CD8-positive, alpha-beta memory T cell (primary cell): ENCODE results near the gene TP63. TPM values are rescaled to one million over a fixed set of nuclear protein-coding genes. Genes with fewer than 3 reads are reported as not detected.

Experiments used
- CTCF ChIA-PET: fragments of 350-600 bp; sonication (Branson Sonifier 250); formaldehyde crosslinking; loops from one replicate; lab custom pipeline; 2021; ENCODE audit warnings: antibody characterized with exemption; lab: Charles Lee
- POLR2A ChIA-PET: fragments of 350-600 bp; sonication (Branson Sonifier 250); formaldehyde crosslinking; loops from one replicate; lab custom pipeline; 2021; ENCODE audit warnings: antibody characterized with exemption; lab: Charles Lee
- DNase-seq, 5 donors: peaks; one replicate each; pipeline versions ENCODE4 v3.0.0 to v3.0.0-alpha.2; 2020 to 2022; ENCODE audit warnings: mixed read lengths in 1 of 5
- H3K27ac ChIP-seq: one replicate; pipeline ENCODE4 v1.7.0; 2013; ENCODE audit warnings: low read depth, mild to moderate bottlenecking, low read length, moderate library complexity
- H3K27me3 ChIP-seq: 2 replicates; pipeline ENCODE4 v1.7.0; 2013; ENCODE audit warnings: low read length, mild to moderate bottlenecking; ENCODE audit not compliant: insufficient read depth, poor library complexity, severe bottlenecking
- H3K36me3 ChIP-seq: 2 replicates; pipeline ENCODE4 v1.7.0; 2013; ENCODE audit warnings: mild to moderate bottlenecking, low read length, moderate library complexity; ENCODE audit not compliant: insufficient read depth
- H3K4me1 ChIP-seq: 2 replicates; pipeline ENCODE4 v1.7.0; 2013; ENCODE audit warnings: mild to moderate bottlenecking, low read length, moderate library complexity; ENCODE audit not compliant: insufficient read depth
- H3K4me3 ChIP-seq: 2 replicates; pipeline ENCODE4 v1.7.0; 2013; ENCODE audit warnings: mild to moderate bottlenecking, low read length
- H3K9me3 ChIP-seq: 2 replicates; pipeline ENCODE4 v1.7.0; 2013; ENCODE audit warnings: mild to moderate bottlenecking, low read length
- H3K27ac Mint-ChIP-seq, 8 donors: one replicate each; pipeline ENCODE4 v1.8.0; 2020 to 2021; ENCODE audit warnings: mixed read lengths in 8 of 8, mild to moderate bottlenecking in 6 of 8, inconsistent platforms in 3 of 8, moderate library complexity in 3 of 8
- H3K27me3 Mint-ChIP-seq, 2 donors: one replicate each; pipeline ENCODE4 v1.8.0; 2020 to 2021; ENCODE audit warnings: mixed read lengths in 2 of 2, mild to moderate bottlenecking in 1 of 2, moderate library complexity in 1 of 2
- H3K36me3 Mint-ChIP-seq, 3 donors: one replicate each; pipeline ENCODE4 v1.8.0; 2020 to 2021; ENCODE audit warnings: mixed read lengths in 3 of 3, inconsistent platforms in 1 of 3, mild to moderate bottlenecking in 1 of 3
- H3K4me1 Mint-ChIP-seq, 3 donors: one replicate each; pipeline ENCODE4 v1.8.0; 2020 to 2021; ENCODE audit warnings: mixed read lengths in 3 of 3, inconsistent platforms in 1 of 3, mild to moderate bottlenecking in 1 of 3
- H3K4me3 Mint-ChIP-seq, 7 donors: one replicate each; pipeline ENCODE4 v1.8.0; 2020 to 2021; ENCODE audit warnings: mixed read lengths in 7 of 7, mild to moderate bottlenecking in 6 of 7, moderate library complexity in 4 of 7, inconsistent platforms in 2 of 7
- H3K9me3 Mint-ChIP-seq, 5 donors: one replicate each; pipeline ENCODE4 v1.8.0; 2020 to 2022; ENCODE audit warnings: mixed read lengths in 5 of 5, mild to moderate bottlenecking in 3 of 5, moderate library complexity in 2 of 5, inconsistent platforms in 1 of 5
- polyA plus RNA-seq: library from polyadenylated mRNA; unstranded; fragments of 300-500 nt; fragmentation: Illumina TruSeq; gene quantifications from one replicate; pipeline ENCODE4 v1.2.3, GENCODE V29; 2021
- total RNA-seq, 2 experiments: library from RNA; stranded (reverse); gene quantifications; one replicate each; pipeline ENCODE4 v1.2.3, GENCODE V29; 2021

The TP63 gene
- total and polyA plus RNA-seq, 3 experiments from 2014 or later, result 0.13 to 0.82 (median 0.31) TPM

- Histone ChIP-seq H3K27ac (no peak overlapping the region), H3K4me3 (no peak overlapping the region), H3K9me3 (no peaks in the 10 kb centered on the region), H3K4me1 (no peaks in the 10 kb centered on the region), H3K36me3 (no peaks in the 10 kb centered on the region), H3K27me3 (no peaks in the 10 kb centered on the region)
- no peaks in the 10 kb centered on the region for H3K36me3 Mint-ChIP-seq
- CTCF ChIA-PET, result no interaction called here
- no peak overlapping the region for H3K27ac Mint-ChIP-seq
- H3K9me3 Mint-ChIP-seq, result no peaks in the 10 kb centered on the region
- POLR2A ChIA-PET, result no interaction called here
- H3K4me1 Mint-ChIP-seq, result no peaks in the 10 kb centered on the region
- H3K27me3 Mint-ChIP-seq, result no peaks in the 10 kb centered on the region
- DNase-seq, result no peak
- H3K4me3 Mint-ChIP-seq, result no peak overlapping the region
Measured at GRCh38 chr3:189927975-189928895, 297.0 kb downstream of the TP63 start.

- Histone ChIP-seq H3K36me3 (no peaks in the 10 kb centered on the region), H3K4me1 (no peaks in the 10 kb centered on the region), H3K27ac (no peak overlapping the region), H3K27me3 (no peaks in the 10 kb centered on the region), H3K9me3 (no peaks in the 10 kb centered on the region), H3K4me3 (no peak overlapping the region)
- ChIA-PET CTCF (no interaction called here), POLR2A (no interaction called here)
- Mint-ChIP-seq H3K27me3 (peaks cover 0 to 8% of the 10 kb centered on the region in 2 donors), H3K27ac (peak overlapping the region in 1 of 8 donors; percentile 40), H3K9me3 (peaks cover 0 to 2% (median 0%) of the 10 kb centered on the region in 5 donors), H3K4me1 (no peaks in the 10 kb centered on the region), H3K4me3 (no peak overlapping the region), H3K36me3 (no peaks in the 10 kb centered on the region)
- DNase-seq, result no peak
Measured at GRCh38 chr3:189936201-189936945, 305.2 kb downstream of the TP63 start.

GRCh38 chr3:189937302-189938127, 306.3 kb downstream of the TP63 start:
- Histone ChIP-seq H3K4me3 (no peak overlapping the region), H3K27ac (no peak overlapping the region), H3K9me3 (no peaks in the 10 kb centered on the region), H3K27me3 (no peaks in the 10 kb centered on the region), H3K4me1 (no peaks in the 10 kb centered on the region), H3K36me3 (no peaks in the 10 kb centered on the region)
- H3K4me1 Mint-ChIP-seq, result no peaks in the 10 kb centered on the region
- H3K27ac Mint-ChIP-seq, result no peak overlapping the region
- CTCF ChIA-PET, result no interaction called here
- H3K27me3 Mint-ChIP-seq, result peaks cover 0 to 8% of the 10 kb centered on the region in 2 donors
- POLR2A ChIA-PET, result no interaction called here
- peaks cover 0 to 2% (median 0%) of the 10 kb centered on the region in 5 donors for H3K9me3 Mint-ChIP-seq
- H3K4me3 Mint-ChIP-seq, result no peak overlapping the region
- no peak for DNase-seq
- no peaks in the 10 kb centered on the region for H3K36me3 Mint-ChIP-seq

- Mint-ChIP-seq H3K27ac (no peak overlapping the region), H3K36me3 (no peaks in the 10 kb centered on the region), H3K9me3 (peaks cover 0 to 2% (median 0%) of the 10 kb centered on the region in 5 donors), H3K27me3 (no peaks in the 10 kb centered on the region), H3K4me1 (no peaks in the 10 kb centered on the region), H3K4me3 (no peak overlapping the region)
- POLR2A ChIA-PET, result no interaction called here
- Histone ChIP-seq H3K27ac (no peak overlapping the region), H3K4me1 (no peaks in the 10 kb centered on the region), H3K36me3 (no peaks in the 10 kb centered on the region), H3K9me3 (no peaks in the 10 kb centered on the region), H3K4me3 (no peak overlapping the region), H3K27me3 (no peaks in the 10 kb centered on the region)
- CTCF ChIA-PET, result no interaction called here
- DNase-seq, result no peak
Measured at GRCh38 chr3:189941125-189941524, 309.9 kb downstream of the TP63 start.

- Histone ChIP-seq H3K9me3 (no peaks in the 10 kb centered on the region), H3K36me3 (no peaks in the 10 kb centered on the region), H3K4me3 (no peak overlapping the region), H3K4me1 (no peaks in the 10 kb centered on the region), H3K27me3 (no peaks in the 10 kb centered on the region), H3K27ac (no peak overlapping the region)
- Mint-ChIP-seq H3K4me3 (no peak overlapping the region), H3K27me3 (peaks cover 0 to 4% of the 10 kb centered on the region in 2 donors), H3K27ac (no peak overlapping the region), H3K9me3 (peaks cover 0 to 2% (median 0%) of the 10 kb centered on the region in 5 donors), H3K4me1 (no peaks in the 10 kb centered on the region), H3K36me3 (no peaks in the 10 kb centered on the region)
- ChIA-PET CTCF (no interaction called here), POLR2A (no interaction called here)
- no peak for DNase-seq
Measured at GRCh38 chr3:189941679-189942078, 310.5 kb downstream of the TP63 start.

GRCh38 chr3:189942948-189943347, 311.8 kb downstream of the TP63 start:
- no peaks in the 10 kb centered on the region for H3K36me3 Mint-ChIP-seq
- H3K27me3 ChIP-seq, result no peaks in the 10 kb centered on the region
- ChIA-PET POLR2A (no interaction called here), CTCF (interaction anchor here (1.3 kb wide), 1 partner anchor 18 kb away, joined by 3 read pairs; no protein-coding TSS in a partner anchor)
- no peak overlapping the region for H3K4me3 ChIP-seq
- peaks cover 0 to 4% of the 10 kb centered on the region in 2 donors for H3K27me3 Mint-ChIP-seq
- H3K4me3 Mint-ChIP-seq, result no peak overlapping the region
- no peaks in the 10 kb centered on the region for H3K4me1 Mint-ChIP-seq
- H3K27ac Mint-ChIP-seq, result no peak overlapping the region
- no peaks in the 10 kb centered on the region for H3K9me3 ChIP-seq
- no peaks in the 10 kb centered on the region for H3K36me3 ChIP-seq
- no peak overlapping the region for H3K27ac ChIP-seq
- no peaks in the 10 kb centered on the region for H3K4me1 ChIP-seq
- no peaks in the 10 kb centered on the region for H3K9me3 Mint-ChIP-seq
- DNase-seq, result no peak

GRCh38 chr3:189944285-189945145, 313.3 kb downstream of the TP63 start:
- no peaks in the 10 kb centered on the region for H3K36me3 Mint-ChIP-seq
- Histone ChIP-seq H3K36me3 (no peaks in the 10 kb centered on the region), H3K4me1 (no peaks in the 10 kb centered on the region), H3K9me3 (no peaks in the 10 kb centered on the region), H3K4me3 (no peak overlapping the region), H3K27me3 (no peaks in the 10 kb centered on the region), H3K27ac (no peak overlapping the region)
- no peak for DNase-seq
- H3K9me3 Mint-ChIP-seq, result no peaks in the 10 kb centered on the region
- CTCF ChIA-PET, result interaction anchor here (1.3 kb wide), 1 partner anchor 17 kb away, joined by 3 read pairs; no protein-coding TSS in a partner anchor
- H3K27ac Mint-ChIP-seq, result no peak overlapping the region
- H3K4me3 Mint-ChIP-seq, result no peak overlapping the region
- H3K27me3 Mint-ChIP-seq, result peaks cover 0 to 4% of the 10 kb centered on the region in 2 donors
- peaks cover 4 to 7% (median 5%) of the 10 kb centered on the region in 3 donors for H3K4me1 Mint-ChIP-seq
- POLR2A ChIA-PET, result no interaction called here
